Ecto neural progenitor cell (in vitro differentiated cells): Measurements from ENCODE around the gene PIP5KL1.
A peak's percentile ranks its signal among the peaks of the same experiment; 100 is the strongest.

Experiments used
- DNase-seq: peaks from one replicate; pipeline ENCODE4 v3.0.0-alpha.2; 2018; ENCODE audit warnings: low spot score

PIP5KL1 gene, protein sequence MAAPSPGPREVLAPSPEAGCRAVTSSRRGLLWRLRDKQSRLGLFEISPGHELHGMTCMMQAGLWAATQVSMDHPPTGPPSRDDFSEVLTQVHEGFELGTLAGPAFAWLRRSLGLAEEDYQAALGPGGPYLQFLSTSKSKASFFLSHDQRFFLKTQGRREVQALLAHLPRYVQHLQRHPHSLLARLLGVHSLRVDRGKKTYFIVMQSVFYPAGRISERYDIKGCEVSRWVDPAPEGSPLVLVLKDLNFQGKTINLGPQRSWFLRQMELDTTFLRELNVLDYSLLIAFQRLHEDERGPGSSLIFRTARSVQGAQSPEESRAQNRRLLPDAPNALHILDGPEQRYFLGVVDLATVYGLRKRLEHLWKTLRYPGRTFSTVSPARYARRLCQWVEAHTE

DNA sequence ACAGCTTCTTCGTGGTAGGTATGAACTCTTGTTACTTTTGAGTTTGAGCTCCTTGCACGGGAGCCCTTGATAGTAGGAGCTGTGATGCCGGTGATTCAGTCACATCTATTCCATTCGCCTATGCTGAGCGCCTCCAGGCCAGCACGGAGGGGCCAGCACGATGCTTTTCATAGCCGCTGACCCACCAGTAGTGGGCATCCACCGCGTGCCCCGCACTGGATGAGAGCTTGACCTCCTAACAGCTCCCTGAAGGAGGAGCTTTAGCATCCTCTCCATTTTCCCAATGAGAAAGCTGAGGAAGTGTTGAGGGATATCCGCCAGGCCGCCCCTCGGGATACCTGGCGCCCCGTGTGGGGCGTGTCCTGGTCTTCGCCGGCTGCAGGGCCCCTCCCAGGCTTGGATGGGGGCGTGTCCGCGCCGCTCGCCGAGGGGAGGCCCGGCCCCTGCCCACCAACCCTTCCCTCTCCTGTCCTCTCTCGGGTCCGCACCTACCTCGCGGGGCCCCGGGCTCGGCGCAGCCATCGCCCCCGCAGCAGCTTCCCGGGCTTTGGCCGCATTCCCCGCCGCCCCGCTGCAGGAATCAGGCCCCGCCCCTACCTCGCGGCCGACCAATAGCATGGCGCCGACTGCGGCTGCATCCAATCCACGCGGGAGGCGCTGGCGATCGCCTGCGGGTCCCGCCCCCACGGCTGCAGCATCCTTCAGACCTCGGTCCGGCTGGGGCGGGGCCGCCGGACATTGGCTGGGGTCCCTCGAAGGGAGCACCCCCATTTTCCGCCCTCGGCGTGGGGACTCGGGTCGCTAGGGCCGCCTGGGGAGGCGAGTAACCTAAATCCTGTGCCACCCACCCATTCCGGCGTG is at the start of gene PIP5KL1:
PIP5KL1 (minus strand) TSS at position 547 of the 861 bp plus-strand sequence; CDS start at position 522, 25 bp downstream.
- peak; percentile 94 for DNase-seq

DNA sequence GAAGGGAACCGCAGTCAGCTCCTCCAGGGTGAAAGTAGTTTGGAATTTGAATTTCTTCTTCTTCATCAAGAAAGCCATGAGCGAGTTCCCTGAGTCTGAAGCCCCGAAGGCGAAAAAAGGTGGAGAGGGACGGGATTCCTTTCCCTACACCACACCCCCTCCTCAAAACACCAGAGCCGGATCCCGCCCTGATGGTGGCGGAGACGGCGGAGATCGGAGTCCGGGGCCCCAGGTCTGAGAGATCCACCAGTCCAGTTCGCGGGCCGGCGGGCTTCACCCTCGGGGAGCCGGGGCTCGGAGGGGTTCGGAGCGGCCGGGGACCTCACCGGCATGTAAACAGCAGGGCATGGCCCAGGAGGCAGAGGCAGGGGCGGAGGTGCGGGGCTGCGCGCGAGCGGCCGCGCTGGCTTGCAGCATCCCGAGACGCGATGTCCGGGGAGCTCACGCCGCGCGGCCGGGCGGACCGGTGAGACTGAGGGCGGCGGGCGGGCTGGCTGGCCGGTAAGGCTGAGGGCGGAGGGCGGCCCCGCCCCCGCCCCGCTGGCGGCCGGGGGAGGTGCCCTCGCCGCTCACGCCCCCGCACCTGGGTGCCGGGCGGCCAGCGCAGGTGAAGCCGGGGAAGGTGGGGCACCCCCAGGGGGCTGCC is 49.6 kb upstream of the PIP5KL1 start:
- DNase-seq = peak; percentile 78

DNA sequence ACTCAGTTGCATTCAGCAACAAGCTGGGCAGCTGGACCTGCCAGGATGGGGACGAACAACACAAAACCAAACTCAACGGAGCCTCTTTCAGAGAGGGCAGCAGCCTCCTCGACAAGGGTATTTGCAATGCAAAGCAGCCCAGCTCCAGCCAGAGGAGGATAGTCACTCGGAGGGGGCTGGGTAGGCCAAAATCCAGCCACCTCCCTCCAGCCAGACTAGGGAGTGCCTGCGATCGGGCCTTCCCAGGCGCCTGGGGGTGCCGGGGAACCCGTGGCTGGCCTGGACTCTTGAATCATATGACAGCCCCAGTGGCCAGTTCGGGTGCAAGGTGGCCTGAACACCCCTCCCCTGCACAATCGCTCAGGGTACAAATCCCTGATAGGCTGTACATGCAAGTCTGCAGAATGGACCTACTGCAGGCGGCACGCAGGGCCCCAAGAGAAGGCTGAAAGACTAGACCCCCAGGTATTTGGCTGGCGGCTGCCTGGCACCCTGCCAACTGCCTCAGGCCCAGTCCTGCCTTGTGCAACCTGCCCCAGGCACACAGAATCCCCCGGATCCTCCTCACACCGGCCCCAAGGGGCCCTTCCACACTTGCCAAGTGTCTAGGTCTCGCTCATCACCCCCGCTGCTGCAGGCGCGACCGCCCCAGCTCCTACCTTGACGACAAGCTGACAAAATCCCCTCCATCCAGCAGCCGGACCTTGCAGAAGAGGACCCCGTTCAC is 48.9 kb upstream of the PIP5KL1 start:
- peak; percentile 68 for DNase-seq

DNA sequence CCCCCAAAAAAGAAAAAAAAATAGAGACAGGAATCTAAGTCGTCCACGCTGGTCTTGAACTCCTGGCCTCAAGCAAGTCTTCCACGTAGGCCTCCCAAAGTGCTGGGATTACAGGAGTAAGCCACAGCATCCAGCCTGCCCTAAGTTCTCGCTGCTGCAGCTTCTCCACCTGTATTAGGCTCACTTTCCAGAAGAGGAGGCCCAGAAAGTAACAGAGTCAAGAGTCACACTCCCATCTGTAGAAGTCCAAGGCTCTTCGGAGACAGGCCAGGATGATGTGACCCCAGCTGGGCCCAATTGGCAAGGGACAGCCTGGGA is 48.4 kb upstream of the PIP5KL1 start:
- no peak for DNase-seq

DNA sequence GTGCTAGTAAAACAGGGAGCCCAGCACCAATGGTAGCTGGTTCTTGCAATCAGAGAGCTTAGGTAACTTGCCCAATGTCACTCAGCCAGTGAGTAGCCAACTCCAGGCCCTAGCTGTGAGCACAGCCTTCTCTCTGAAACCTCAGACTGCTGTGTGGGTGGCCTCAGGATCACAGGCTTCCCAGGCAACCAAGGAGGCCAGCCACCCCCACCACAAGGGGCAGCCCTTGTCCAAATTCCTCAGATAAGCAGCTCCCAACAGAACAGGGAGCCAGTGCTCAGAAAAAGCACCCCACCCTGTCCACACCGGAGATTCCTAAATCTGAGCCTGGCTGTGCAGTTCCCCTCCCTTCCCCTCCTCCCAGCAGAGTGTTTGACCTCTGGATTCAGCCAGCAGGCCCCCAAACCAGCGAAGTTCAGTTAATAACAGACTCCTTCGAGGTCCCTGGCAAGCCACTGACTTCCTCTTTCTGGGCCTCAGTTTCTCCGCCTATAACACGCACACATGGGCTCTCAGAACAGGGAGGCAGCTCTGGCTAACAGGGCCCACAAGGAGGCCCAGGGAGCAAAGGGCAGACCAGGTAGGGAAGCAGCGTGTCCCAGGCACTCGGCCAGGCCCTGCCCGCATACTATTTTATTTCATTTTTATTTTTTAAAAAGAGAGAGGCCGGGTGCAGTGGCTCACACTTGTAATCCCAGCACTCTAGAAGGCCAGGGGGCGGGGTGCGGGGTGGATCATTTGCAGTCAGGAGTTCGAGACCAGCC is 47.5 kb upstream of the PIP5KL1 start:
- peak; percentile 80 for DNase-seq

DNA sequence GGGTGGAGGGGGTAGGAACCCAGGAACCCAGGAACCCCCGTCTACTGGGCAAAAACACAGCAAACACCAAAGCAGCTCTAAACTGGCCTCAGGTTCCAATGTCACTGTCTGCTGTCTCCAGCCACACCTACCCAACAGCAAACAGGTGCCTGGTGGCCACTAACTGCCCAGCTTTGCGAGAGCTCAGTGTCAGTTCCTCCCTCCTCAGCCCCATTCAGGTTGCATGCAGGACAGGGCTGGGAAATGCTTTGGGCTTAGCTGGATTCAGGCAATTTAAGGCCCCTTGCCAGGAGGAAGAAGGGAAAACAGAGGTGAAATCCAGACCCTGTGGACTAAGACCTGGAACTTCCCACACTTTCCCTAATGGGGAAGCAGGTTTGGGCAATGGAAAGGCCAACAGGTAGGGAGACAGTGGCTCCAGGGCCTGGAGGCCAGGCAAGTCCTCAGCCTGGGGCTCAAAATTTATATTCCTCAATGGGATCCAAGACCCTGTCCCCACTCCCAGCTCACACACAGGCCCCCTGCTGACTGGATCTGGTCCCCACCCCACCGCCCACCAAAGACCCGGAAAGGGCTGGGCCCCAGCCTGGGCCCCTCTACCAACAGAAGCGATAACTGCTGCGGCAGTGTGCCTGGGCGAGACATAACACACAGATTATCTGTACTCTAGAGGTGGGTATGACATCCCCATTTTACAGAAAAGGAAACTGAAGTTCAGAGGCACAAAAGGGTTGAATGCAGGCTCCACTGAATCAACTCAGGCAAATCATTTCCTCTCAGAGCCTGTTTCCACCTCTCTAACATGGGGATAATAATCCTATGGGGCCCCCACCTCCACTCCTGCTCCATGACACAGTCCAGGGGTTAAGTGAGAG is 46.7 kb upstream of the PIP5KL1 start:
- peak; percentile 46 for DNase-seq

DNA sequence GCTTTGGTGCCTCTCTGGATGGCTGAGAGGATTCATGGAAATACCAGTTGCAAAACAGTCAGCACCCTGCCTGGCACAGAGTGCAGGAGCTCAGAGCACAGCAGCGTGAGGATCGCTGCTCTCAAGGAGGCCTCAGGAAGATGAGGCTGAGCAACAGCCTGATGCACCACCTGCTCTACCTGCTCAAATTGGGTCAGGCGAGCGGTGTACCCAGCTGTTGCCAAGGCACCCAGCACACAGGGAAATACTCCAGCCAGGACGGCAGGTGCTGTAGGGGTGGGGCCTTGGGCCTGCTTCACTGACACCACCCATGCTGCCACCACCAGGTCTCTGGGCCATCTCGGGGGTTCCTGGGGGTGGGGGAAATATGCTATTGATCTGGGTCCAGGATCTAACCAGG is 45.9 kb upstream of the PIP5KL1 start:
- DNase-seq = peak; percentile 39

DNA sequence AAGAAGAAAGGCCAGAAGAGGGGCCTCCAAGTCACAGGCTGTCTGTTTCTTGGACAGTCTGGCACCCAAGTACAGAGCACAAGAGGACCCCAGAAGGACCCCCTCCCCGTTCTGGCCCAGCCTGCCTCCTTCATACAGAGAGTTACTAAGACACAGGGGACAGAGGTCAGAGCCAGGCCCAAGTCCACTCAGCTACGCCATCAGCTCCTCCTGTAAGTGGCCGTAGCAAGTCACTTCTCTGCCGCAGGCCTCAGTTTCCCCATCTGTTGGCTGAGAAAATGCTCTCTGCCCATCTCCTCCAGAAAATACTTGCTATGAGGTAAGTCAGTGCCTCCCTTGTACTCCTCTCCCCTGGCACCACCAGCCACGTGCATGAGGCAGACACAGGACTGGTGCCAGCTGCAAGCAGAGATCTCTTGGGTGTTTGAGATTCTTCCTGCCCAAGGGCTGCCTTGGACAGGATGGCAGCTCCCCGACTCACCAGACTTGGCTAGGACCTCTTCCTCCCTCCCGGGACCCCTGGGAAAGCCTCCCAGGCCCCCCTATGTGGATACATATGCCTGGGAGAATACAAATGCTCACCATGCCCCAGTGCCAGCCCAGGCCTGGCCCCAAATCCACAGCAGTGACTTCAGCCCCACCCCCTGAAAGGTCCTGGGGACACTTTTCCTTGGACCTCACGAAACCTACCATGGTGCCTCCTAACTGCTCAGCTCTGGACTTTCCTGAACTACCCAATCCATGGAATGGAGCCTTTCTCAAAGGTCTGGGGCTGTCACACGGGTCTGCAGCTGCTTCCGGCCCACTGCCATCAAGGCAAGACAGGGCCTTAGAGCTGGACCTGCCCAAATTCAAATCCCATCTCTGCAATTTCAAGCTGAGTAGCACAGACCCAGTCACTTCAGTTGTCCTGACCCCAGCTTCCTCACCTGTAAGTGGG is 45.1 kb upstream of the PIP5KL1 start:
- peak; percentile 32 for DNase-seq

DNA sequence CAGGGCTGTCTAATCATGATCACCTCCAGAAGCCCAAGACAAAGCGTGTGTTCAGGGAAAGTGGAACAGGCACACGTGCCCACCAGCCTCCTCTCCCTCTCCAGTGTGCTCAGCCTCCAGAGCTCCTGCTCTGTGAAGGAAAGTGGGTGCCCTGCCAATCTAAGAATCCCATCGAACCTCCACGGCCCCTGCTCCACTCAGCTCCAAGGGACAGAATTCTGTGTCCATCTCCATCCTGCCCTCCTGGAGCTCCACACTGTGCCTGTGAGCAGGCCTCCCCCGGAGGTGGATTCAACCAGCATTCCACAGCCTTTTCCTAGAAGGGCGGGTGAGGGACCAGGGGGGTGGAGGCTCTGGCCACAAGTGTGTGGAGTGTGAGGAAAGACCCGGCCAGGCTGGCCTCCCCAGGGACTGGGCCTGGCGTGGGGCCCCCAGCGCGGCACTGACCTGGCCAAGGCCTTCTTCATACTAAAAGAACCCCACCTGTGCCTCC is 44.2 kb upstream of the PIP5KL1 start:
- peak; percentile 46 for DNase-seq

DNA sequence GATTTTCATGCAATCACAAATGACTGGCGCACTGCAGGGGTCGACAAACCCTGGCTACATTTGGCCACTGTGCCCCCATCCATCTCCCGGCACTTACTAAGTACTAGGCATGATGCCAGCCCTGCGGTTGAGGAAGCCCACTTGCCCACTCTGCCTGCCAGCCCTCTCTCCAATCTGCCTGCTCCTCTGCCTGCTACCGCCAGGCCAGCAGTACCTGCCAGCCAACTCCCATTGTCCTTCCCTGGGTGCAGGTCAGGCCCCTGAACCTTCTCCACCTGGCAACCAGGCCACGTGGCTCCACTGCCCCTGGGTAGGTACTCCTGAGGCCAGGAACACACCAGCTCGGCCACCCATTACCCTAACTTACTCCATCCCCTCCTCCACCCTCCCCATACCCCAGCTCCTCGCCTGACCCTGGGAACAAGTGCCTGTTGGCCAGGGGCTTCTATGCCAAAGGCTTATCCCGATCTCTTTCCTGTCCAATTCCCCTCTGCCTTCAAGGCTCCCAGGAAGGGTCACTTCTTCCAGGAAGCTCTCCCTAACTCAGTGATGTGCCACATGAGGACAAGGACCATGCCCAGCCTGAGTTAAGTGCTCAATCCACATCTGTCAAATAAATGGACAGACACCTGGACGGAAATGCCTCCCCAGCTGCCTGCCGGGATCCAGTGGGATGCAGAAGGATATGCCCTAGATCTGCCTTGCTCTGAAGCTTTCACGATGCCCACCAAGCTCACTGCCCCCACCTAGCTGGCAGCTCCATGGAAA is 43.6 kb upstream of the PIP5KL1 start:
- peak; percentile 32 for DNase-seq

DNA sequence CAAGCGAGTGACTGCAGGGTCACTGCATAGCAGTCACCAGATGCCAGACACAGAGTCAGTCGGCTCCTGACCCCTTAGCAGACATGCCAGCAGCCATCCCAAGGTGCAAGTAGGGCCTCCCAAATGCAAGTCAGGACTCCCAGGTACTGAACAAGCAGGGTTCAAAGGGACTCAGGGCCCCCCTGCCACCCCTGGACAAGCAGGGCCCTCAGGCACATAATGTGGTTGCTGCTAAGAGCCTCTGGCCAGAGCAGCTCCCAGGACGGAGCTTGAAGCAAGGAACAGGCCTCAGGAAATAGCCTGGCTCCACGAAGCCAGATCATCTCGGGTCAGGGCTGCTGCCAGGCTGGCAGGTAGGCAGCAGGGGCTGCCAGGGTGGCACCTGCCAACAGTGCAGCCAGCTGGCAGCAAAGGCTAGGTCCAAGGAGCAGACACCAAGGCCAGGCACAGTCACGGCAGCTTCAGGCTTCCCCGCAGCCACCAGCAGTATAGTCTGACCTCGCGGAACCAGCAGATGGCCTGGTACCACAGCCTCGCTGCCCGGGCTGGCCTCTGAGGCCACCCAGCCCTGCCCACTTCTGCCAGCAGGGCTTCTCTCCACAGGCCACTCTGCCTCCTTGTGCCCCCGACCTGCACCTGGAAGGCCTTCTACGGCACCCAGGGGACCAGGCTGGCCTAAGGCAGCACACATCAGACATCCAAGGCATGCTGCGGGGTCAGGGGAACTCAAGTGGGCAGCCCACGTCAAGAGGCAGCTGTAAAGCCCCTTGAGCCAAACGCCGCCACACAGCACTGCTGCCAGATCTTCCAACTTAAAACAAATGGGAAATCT is 42.8 kb upstream of the PIP5KL1 start:
- peak; percentile 49 for DNase-seq

DNA sequence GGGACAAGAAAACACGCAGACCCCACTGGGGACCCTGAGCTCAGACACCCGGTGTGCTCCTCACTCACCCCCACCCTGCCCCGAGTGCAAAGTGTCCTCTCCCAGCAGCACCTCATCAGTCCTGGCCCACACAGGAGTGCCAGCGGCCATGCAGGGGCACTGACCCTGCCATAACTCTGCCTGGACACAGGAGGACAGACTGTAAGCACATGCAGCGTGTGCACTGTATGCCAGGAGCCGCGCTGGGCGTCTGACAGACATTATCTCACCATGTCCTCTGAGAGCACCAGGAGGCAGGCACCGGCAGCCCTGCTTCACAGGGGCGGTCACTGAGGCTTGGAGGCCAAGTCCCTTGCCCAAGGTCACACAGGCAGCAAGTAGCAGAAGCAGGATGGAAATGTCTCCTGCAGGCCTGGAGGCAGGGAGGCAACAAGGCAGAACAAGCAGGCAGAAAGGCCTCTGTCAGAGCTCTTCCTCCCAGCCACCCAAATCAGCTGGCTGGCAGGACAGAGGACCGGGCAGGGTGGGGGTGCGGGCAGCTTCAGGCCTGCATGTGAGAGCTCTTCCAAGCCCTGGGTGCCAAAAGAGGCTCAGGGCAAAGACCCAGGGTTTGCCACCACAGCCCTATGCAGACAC is 41.8 kb upstream of the PIP5KL1 start:
- no peak for DNase-seq

DNA sequence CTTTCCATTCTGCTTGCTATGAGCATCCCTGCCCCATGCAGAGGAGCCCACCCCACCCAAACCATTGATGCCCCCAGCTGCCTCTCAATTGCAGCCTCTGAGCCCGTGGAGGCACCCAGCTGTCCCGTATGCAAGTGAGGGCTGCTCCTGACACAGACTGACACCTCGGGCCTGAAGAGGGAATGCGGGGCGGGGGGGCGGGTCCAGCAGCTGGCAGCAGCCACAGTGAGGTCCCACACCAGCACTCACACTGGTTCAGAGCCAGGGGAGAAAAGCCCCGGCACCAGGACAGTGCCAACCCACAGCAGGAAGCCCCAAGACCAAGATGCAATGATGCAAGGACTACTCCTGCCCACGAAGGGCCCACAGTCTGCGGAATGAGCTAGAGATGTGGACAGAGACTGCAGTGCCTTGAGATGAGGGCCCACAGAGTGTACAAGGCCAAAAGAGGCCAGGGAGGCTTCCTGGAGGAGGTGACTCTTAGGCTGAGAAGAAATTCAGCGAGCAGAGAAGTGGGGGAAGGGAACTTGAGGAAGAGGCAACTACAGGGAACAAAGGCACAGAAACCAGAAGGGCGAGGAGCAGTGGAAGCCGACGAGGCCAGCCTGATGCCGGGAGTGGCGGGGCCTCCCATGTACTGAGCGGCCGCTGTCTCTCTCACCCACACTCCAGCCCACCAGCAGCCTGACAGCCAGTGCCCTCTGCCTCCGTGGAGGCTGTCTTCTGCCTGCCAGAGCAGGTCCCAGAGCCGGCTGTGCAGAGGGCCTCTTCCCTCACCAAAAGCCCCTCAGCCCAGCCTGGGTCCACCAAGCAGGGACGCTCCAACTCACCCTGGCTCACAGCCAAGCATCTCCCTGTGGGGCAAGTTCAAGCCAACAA is 41.0 kb upstream of the PIP5KL1 start:
- DNase-seq = no peak

DNA sequence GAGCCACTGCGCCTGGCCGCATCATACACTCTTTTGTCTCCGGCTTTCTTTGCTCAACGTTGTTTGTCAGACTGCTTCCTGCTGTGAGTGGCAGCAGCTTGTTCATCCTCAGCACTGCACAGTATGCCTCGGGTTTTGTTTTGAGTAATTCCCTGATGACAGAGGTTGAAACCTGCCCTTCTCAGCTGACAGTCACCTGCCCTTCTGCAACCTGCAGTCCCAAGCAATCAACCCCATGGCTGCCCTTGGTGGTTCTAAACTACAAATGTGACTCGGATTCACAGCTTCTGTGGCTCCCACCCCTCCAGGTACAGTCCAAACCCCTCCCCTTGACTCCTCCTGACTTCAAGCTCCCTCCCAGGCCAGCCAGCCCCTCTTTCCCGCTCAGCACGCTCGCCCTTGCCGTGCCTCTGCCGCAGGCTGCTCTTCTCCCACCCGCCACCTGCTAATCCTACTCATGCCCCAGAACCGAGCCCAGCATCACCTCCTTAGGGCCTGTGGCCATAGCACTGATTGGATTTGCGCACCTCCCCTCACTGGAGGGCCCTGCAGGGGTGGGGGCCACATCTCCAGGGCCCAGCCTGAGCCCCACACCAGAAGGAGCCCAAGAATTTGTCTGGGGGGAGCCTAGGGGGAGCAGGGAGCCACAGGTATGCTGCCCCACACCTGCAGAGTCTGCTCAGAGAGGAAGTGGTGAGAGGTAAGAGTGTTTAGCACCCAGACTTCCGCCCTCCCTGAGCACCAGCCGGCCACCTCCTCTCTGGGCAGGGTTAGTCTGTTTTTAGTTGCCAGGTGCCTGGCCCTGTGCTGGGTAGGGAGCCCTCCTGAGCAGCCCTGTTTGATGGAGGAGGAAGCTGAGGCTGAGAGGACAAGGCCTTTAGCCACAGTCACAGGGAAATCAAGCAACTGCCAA is 40.1 kb upstream of the PIP5KL1 start:
- no peak for DNase-seq
